GM21367 (cell line): ENCODE measurements around the gene TRIP11.
"Not testable (repeated sequence)": the region's sequence is repeated elsewhere in the genome, so short reads cannot be mapped to it uniquely, and the experiment has no call there.

Experiments used
- ATAC-seq: cut with Tn5 transposase; IDR thresholded peaks from one replicate; pipeline ENCODE4 v1.9.1; 2021; ENCODE audit not compliant: unreplicated experiment

The TRIP11 gene

DNA sequence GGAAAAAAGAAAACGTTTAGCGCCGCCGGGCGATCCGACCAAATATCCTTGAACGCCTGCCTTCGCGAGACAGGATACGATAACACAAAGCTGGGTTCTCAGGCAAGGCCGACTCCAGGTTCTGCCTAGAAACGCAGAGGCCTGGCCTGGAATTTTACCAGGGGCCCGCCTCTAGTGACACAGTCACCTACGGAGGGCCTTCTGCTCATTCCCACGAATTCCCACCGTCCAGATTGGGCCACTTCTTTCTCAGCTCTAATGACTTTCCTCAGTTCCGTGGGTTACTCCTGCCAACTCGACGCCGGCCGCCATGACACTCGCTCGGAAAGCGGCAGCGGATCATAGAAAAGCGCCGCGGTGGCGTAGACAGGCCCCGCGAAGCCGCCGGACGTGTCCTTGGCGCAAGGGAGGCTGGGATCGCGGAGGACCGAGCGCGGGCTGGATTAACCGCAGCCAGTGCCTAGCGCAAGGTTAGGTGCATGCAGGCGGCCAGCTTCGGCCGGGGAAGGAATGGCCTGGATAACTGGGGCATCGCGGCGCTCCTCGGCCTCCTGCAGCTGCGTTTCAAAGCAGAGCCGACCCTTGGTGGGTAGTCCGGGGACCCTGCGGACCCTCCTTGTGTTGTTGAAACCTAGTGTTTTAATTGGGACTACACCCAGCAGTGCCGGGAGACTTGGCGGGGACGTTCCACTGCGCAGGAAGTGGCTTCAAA is at the start of gene TRIP11:
Gene TRIP11 (minus strand): TSS at position 341 of the 712 bp plus-strand sequence. CDS start 374 bp downstream, outside the sequence.
- ATAC-seq = peak; percentile 91

- ATAC-seq = no peak
Measured at GRCh38 chr14:92088494-92088893, 48.6 kb upstream of the TRIP11 start.

DNA sequence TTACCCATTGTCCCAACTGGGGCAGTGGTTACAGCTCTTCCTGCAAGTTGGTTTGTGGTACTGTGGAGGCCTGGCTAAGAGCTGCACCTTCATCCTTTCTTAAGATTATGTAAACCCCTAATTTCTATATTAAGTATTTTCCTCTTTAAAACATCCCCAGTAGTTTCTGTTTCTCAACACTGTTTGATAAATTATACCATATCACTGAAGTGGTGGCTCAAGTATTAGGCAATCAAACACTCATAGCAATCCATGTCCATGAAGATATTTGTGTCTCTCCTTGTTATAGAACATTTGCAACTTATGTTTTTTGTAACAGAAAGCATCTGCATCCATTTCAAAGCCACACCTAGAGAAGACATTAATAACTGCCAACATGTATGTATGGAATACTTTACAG is 34.7 kb upstream of the TRIP11 start:
- no peak for ATAC-seq

- no peak for ATAC-seq
Measured at GRCh38 chr14:92058006-92058917, 18.4 kb upstream of the TRIP11 start.

- no peak for ATAC-seq
Measured at GRCh38 chr14:92049781-92050180, 9.9 kb upstream of the TRIP11 start.

DNA sequence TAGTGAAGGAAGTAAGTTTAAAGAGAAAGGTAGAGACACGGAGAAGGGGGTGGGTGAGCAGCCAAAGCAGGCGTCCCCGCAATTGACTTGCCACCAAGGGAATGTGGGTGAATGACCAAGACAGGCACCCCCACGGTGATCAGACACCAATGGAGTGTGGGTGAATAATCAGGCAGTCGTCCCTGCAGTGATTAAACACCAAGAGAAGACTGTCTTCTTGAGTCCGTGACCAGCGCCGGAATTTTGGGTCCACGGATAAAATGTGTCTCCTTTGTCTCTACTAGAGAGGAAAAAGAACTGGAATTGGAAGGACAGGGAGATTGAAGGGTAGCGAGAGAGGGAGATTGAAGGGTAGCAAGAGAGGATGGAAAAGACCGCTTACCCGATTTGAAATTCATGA is 9.4 kb upstream of the TRIP11 start:
- ATAC-seq = not testable (repeated sequence)

DNA sequence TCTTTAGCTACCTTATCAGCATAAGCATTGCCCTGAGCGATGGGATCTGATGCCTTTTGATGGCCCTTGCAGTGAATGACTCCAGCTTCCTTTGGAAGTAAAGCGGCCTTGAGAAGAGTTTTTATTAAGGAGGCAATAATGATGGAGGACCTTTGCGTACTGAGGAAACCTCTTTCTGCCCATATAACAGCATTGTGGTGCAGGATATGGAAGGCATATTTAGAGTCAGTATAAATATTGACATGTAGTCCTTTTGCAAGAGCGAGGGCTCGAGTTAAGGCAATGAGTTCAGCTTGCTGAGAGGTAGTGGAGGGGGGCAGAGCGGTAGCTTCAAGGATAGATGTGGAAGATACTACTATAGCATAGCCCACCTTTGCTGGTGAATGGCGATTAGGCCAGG is 6.0 kb upstream of the TRIP11 start:
- not testable (repeated sequence) for ATAC-seq

DNA sequence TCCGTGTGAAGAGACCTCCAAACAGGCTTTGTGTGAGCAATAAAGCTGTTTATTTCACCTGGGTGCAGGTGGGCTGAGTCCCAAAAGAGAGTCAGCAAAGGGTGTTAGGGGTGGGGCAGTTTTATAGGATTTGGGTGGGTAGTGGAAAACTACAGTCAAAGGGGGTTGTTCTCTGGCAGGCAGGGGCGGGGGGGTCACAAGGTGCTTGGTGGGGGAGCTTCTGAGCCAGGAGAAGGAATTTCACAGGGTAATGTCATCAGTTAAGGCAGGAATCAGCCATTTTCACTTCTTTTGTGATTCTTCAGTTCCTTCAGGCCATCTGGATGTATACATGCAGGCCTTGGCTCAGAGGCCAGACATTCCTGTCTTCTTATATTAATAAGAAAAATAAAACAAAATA is 1.9 kb upstream of the TRIP11 start:
- not testable (repeated sequence) for ATAC-seq

- ATAC-seq = no peak
Measured at GRCh38 chr14:92041203-92041602, 1.3 kb upstream of the TRIP11 start.

- peak; percentile 27 for ATAC-seq
Measured at GRCh38 chr14:92040431-92041051, 682 bp upstream of the TRIP11 start.

GRCh38 chr14:92039063-92039718 is 668 bp downstream of the TRIP11 start:
- peak; percentile 18 for ATAC-seq

DNA sequence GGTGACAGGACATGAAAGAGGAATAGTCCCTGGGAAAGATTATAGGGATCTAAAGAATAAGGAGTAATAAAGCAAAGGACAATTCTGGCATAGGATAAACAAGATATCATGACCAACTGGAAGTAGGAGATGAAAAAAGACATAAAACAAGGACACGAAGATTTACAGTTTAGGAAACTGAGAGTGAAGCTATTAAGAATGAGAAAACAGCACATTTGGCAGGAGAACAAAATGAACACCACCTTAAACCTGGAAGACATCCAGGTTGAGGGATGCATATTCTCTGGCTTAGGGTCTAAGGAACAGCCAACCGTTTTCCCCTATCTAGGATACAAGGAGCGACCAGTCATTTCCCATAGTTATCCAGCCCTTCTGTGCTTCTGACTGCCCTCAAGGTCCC is 1.9 kb downstream of the TRIP11 start:
- ATAC-seq = no peak

DNA sequence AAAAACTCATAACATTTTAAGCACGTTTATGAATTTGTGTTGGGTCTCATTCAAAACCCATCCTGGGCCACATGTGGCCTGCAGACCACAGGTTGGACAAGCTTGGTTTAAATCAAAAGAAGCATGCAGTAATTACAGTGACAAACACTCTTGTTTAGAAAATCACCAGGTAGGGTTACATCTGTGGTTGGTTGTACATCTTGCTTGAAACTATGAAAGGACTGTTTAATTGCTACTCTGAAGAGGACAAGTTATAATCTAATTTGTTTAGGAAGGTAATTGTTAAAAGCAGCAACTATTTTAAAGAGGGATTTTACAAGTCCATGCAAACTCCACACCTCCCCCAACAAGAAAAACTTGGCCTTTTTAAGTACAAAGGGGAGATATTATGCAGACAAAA is 4.0 kb downstream of the TRIP11 start:
- ATAC-seq = no peak

DNA sequence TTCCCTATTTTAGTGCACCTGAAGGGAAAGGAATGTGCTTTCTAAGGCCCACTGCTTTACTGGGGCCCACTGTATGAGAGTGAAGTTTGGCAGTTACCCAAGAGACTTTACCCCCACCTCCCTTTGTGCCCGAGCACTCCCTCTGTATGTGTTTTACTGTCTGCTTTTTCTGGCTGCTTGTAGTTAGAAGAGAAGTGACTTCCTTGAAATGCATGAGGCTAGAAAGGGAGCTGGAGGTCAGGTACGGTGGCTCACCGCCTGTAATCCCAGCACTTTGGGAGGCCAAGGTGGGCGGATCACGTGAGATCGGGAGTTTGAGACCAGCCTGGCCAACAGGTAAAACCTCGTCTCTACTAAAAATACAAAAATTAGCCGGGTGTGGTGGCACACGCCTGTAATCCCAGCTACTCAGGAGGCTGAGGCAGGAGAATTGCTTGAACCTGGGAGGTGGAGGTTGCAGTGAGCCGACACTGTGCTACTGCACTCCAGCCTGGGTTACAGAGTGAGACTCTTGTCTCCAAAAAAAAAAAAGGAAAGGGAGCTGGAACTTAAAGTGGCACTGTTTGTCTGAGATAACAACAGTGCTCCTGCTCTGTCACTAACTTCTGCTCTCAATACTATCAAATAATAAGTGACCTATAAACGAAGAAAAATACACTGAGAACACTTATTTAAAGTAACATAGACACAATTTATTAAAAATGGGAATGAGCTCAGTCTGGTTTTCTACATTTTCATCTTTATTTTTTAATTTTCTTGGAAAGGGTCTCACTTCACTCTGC is 5.8 kb downstream of the TRIP11 start:
- no peak for ATAC-seq

GRCh38 chr14:92033433-92033832 is 6.4 kb downstream of the TRIP11 start:
- ATAC-seq = no peak

GRCh38 chr14:92026548-92027190 is 13.2 kb downstream of the TRIP11 start:
- ATAC-seq = no peak

- ATAC-seq = no peak
Measured at GRCh38 chr14:92022036-92022435, 17.8 kb downstream of the TRIP11 start.

DNA sequence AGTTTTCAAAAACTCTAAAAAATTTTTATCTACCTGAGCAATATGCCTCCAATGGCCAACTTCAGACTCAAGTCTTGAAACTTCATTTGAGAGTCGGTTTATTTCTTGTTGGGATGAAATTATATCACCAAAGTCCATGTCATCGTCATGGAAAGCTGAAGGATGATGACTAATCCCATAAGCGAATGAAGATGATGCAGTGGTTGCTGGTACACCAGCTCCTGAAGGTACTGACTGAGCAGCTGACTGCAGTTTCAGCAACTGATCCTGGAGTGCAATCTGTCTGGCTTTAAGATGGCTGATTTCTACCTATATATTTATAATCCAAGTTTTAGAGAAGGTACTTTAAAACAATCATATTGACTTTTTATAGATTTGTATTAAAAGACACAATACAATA is 18.3 kb downstream of the TRIP11 start:
- ATAC-seq = no peak

- ATAC-seq = no peak
Measured at GRCh38 chr14:92014040-92014439, 25.8 kb downstream of the TRIP11 start.
